Breast epithelium (tissue), 4 donors: ENCODE data around the gene GHITM. TPM values are rescaled to one million over a fixed set of nuclear protein-coding genes. Genes with fewer than 3 reads are reported as not detected.
"Not testable (repeated sequence)": the region's sequence is repeated elsewhere in the genome, so short reads cannot be mapped to it uniquely, and the experiment has no call there.

Experiments used
- DNase-seq, 2 donors: peaks; one replicate each; pipeline ENCODE4 v3.0.0-alpha.2; 2019; ENCODE audit warnings: low spot score in 2 of 2
- H3K27ac ChIP-seq, 2 donors: fragments of 200-600 bp; sonication (generic) in 1 of 2; one replicate each; pipeline ENCODE4 v1.5.1; 2016 to 2019; ENCODE audit warnings: mild to moderate bottlenecking in 1 of 2
- H3K27me3 ChIP-seq, 2 donors: fragments of 200-600 bp; sonication (generic) in 1 of 2; one replicate each; pipeline versions ENCODE4 v1.5.1 to v1.6.0; 2017 to 2019; ENCODE audit warnings: control low read depth in 1 of 2, mild to moderate bottlenecking in 1 of 2
- H3K36me3 ChIP-seq: fragments of 200-600 bp; one replicate; pipeline ENCODE4 v1.5.1; 2019
- H3K4me1 ChIP-seq, 2 donors: fragments of 200-600 bp; sonication (generic); one replicate each; pipeline ENCODE4 v1.5.1; 2016 to 2019; ENCODE audit warnings: control low read depth in 1 of 2
- H3K4me3 ChIP-seq, 3 donors: fragments of 200-600 bp; sonication (generic); 1 replicate in 2 of 3; 2 replicates in 1 of 3; pipeline ENCODE4 v1.5.1; 2016 to 2019; ENCODE audit warnings: mild to moderate bottlenecking in 3 of 3, moderate library complexity in 2 of 3
- H3K9me3 ChIP-seq, 2 donors: fragments of 200-600 bp; sonication (generic) in 1 of 2; one replicate each; pipeline ENCODE4 v1.5.1; 2016 to 2019; ENCODE audit warnings: control low read depth in 1 of 2
- POLR2A ChIP-seq: fragments of 450-650 bp; IDR thresholded peaks from one replicate; pipeline ENCODE4 v1.6.1; 2016; ENCODE audit warnings: antibody characterized with exemption, mild to moderate bottlenecking, moderate library complexity
- POLR2AphosphoS5 ChIP-seq, 3 donors: sonication (generic); formaldehyde crosslinking; IDR thresholded peaks; one replicate each; pipeline ENCODE4 v1.6.1; 2017; ENCODE audit warnings: antibody characterized with exemption in 3 of 3
- intact Hi-C: fragments of 100-400 bp; cut with DNase I; formaldehyde crosslinking; loops from one replicate; pipeline ENCODE4 v1.15.1; 2023; ENCODE audit warnings: low total_unique reads
- total RNA-seq, 3 donors: library from RNA; depleted of rRNA; stranded (reverse); fragments of >200 nt; gene quantifications; one replicate each; pipeline ENCODE4 v1.1.0, GENCODE V29; 2016
- TF ChIP-seq, protein P1 (sequence below), 3 donors: fragments of 450-650 bp; IDR thresholded peaks; one replicate each; pipeline ENCODE4 v1.5.1; 2016 to 2017; ENCODE audit warnings: antibody characterized with exemption in 3 of 3, mild to moderate bottlenecking in 3 of 3, moderate library complexity in 3 of 3

GHITM gene
- total RNA-seq, 3 donors from 2014 or later: 118 to 161 (median 133) TPM

DNA sequence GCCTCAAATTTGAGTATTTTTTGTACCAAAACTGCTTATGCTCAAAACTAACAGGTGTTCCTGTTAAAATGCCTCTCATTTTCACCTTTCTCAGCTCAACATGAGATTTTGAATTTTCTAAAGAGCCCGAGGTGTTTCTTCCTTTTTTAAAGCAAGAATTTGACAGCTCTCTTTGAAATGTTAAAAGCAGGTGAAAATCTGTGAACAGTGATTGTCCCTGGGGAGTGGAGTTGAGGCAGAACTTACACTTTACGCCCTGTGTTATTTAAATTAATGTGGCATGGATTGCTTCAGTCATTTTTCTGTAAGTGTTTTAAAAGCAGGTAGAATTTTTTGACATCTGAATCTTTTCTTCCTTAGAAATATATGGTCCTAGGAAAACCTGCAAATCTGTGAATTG is 25.1 kb downstream of the GHITM start:
- Histone ChIP-seq H3K27me3 (peaks cover 0 to 5% of the 10 kb centered on the region in 2 donors), H3K4me1 (no peaks in the 10 kb centered on the region), H3K27ac (no peak overlapping the region), H3K36me3 (no peaks in the 10 kb centered on the region), H3K9me3 (no peaks in the 10 kb centered on the region), H3K4me3 (no peak overlapping the region)
- DNase-seq: no peak
- intact Hi-C loops: no loop called here
- no peak for TF ChIP-seq POLR2A
- TF ChIP-seq, protein P1, sequence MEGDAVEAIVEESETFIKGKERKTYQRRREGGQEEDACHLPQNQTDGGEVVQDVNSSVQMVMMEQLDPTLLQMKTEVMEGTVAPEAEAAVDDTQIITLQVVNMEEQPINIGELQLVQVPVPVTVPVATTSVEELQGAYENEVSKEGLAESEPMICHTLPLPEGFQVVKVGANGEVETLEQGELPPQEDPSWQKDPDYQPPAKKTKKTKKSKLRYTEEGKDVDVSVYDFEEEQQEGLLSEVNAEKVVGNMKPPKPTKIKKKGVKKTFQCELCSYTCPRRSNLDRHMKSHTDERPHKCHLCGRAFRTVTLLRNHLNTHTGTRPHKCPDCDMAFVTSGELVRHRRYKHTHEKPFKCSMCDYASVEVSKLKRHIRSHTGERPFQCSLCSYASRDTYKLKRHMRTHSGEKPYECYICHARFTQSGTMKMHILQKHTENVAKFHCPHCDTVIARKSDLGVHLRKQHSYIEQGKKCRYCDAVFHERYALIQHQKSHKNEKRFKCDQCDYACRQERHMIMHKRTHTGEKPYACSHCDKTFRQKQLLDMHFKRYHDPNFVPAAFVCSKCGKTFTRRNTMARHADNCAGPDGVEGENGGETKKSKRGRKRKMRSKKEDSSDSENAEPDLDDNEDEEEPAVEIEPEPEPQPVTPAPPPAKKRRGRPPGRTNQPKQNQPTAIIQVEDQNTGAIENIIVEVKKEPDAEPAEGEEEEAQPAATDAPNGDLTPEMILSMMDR (IDR thresholded peaks at IDR 0.05): no peak
- no peak for TF ChIP-seq POLR2AphosphoS5 (IDR thresholded peaks at IDR 0.05)

DNA sequence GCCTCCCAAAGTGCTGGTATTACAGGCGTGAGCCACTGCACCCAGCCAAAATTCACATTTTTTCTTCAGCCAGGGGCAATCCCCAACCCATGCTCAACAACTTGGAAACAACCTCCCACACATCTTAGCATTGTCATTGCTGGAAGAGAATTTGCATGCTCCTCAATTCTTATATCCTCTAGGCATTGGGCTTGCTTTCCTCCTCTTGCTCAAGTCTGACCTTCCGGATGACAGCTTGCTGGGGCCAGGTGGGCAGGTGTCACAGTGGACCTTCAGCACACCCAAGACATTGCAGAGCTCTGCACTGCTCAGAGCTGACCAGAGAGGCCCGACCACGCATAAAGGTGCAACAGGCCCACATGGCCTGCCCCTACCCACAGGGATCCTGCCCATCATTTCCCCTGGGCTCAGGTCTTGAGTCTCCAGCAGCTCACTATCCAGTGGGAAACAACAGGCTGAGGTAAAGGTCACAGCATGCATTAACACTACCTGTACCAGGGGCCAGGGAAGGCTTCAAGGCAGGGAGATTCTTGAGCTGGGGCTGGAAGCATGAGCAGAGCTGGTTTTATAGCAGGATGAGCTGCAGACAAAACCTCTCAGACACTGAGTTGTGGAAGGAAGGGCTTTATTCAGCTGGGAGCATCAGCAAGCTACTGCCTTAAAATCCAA is 27.4 kb downstream of the GHITM start:
- peaks cover 0 to 3% of the 10 kb centered on the region in 2 donors for H3K27me3 ChIP-seq
- H3K4me1 ChIP-seq: no peaks in the 10 kb centered on the region
- intact Hi-C loops: no loop called here
- no peak overlapping the region for H3K27ac ChIP-seq
- TF ChIP-seq POLR2A (no peak), POLR2AphosphoS5 (IDR thresholded peaks at IDR 0.05) (no peak)
- TF ChIP-seq, protein P1 (IDR thresholded peaks at IDR 0.05): no peak
- no peak for DNase-seq
- H3K4me3 ChIP-seq: no peak overlapping the region
- no peaks in the 10 kb centered on the region for H3K36me3 ChIP-seq
- H3K9me3 ChIP-seq: no peaks in the 10 kb centered on the region

DNA sequence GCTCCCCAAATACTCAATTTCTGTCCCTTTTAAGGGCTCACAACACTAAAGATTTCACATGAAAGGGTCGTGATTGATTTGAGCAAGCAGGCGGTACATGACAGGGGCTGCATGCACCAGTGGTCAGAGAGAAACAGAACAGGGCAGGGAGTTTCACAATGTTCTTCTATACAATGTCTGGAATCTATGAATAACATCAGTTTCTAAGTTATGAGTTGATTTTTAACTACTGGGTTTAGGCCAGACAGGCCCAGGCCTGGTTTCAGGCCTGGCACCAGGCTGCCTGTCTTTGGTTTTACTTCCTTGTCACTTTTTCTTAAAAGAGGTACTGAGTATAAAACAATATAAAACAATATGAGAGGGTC is 28.0 kb downstream of the GHITM start:
- H3K36me3 ChIP-seq, H3K27me3 ChIP-seq, H3K4me3 ChIP-seq, H3K4me1 ChIP-seq, H3K27ac ChIP-seq, DNase-seq, intact Hi-C loops, H3K9me3 ChIP-seq: not testable (repeated sequence)

DNA sequence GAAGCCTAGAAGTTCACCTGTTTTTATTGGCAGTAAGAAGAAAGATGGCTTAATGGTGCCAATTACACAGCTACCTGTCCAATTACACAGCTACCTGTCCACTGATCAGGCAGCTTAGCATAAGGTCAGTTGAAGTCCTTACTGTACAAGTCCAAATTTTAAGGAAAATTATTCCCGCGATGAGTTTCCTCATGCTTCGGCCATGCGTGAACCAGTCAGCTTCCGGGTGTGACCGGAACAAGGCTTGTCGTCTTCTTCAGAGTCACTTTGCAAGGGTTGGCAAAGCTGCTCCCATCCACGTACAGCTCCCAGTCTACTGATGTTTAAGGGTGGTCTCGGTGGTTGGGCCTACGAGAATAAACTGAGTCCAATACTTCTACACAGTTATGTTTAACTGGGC is 29.1 kb downstream of the GHITM start:
- intact Hi-C loops, H3K27ac ChIP-seq, H3K36me3 ChIP-seq: not testable (repeated sequence)

DNA sequence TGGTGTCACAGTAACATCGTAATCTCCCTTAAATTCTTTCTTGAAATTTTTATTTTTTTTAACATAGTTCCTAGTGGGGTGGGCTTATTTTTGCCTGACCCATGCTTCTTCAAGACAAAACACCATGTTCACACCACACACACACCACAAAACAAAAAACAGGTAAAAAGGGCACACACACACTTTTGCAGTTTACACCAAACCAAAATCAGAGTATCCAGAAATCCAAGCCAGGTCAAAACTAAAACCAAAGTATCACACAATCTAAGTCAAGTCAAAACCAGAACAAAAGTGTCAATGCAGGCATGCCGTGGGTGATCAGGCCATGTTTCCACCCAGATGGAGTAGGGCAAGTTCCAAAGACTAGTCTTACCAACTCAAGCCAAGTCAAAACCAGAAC is 31.9 kb downstream of the GHITM start:
- H3K27ac ChIP-seq, H3K9me3 ChIP-seq, DNase-seq, H3K27me3 ChIP-seq, intact Hi-C loops, H3K4me1 ChIP-seq, H3K36me3 ChIP-seq, H3K4me3 ChIP-seq: not testable (repeated sequence)

More for the DNA sequence above, 29.1 kb downstream of the GHITM start:
- H3K4me1 ChIP-seq, H3K27me3 ChIP-seq, H3K9me3 ChIP-seq, DNase-seq, H3K4me3 ChIP-seq: not testable (repeated sequence)

DNA sequence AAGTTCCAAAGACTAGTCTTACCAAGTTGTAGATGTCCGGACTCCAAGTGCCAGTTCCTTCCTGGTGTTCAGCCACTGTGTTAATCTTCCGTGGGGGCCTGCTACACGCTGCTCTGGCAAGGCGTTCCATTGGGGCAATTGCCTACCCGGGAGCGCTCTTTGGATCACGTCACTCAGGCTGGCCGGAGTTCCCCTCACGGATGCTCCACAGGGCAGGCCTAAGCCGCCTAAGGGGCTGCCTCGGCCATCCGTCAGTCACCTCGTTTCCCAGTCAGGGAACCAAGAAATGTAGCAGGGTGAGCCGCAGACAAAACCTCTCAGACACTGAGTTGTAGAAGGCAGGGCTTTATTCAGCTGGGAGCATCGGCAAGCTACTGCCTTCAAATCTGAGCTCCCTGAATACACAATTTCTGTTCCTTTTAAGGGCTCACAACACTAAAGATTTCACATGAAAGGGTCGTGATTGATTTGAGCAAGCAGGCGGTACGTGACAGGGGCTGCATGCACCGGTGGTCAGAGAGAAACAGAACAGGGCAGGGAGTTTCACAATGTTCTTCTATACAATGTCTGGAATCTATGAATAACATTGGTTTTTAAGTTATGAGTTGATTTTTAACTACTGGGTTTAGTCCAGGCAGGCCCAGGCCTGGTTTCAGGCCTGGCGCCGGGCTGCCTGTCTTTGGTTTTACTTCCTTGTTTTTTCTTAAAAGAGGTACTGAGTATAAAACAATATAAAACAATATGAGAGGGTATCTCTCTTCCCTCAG is 32.6 kb downstream of the GHITM start:
- H3K9me3 ChIP-seq, intact Hi-C loops, DNase-seq, H3K27me3 ChIP-seq, H3K4me1 ChIP-seq, H3K36me3 ChIP-seq, H3K4me3 ChIP-seq, H3K27ac ChIP-seq: not testable (repeated sequence)

DNA sequence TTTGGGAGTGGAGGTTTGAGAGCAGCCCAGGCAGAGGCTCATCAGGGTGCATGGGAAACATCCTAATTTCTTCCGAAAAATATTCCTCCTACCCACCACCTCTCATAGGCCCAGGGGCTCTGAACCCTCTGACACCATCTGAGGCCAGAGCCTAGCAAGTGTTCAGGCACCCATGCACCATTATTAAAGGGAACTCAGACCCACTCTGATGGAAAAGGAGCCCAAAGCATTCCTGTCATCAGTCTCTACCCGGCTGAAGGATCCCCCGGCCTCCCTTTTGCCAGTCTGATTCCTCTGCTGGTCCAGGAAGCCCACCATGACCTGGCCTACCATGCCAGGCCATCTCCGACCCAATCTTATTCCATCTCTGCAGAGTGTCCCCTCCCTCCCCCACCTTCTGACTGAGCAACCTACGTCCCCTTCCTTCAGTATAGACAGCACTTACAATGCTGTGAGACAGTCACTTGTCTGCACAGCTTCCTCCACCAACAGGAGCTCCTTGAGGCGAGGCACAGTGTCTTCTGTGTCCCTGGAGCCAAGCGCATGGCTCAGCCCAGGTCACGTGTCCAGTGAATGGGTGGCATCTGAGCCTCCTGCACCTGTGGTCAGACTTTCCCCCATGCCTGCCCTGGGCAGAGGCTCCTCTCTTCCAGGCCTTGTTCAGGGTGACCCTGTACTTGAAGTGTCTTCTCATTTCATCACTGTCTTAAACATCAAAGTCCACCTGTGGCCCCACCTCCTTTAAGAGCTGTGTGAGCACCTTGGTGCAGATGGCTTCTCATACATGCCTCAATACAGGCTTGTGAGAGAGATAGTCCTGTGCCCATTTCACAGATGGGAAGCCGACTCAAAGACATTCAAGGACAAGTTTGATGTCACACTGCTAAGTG is 33.4 kb downstream of the GHITM start:
- no peak for DNase-seq
- Histone ChIP-seq H3K4me3 (no peak overlapping the region), H3K9me3 (no peaks in the 10 kb centered on the region), H3K4me1 (no peaks in the 10 kb centered on the region), H3K27ac (peak overlapping the region in 1 of 2 donors; percentile 45), H3K36me3 (no peaks in the 10 kb centered on the region), H3K27me3 (no peaks in the 10 kb centered on the region)
- intact Hi-C loops: no loop called here
- TF ChIP-seq, protein P1 (IDR thresholded peaks at IDR 0.05): no peak
- TF ChIP-seq POLR2A (no peak), POLR2AphosphoS5 (IDR thresholded peaks at IDR 0.05) (no peak)
